ENCODE results near the gene ZNF133.

Gene ZNF133

GRCh38 chr20:18321316-18321715, 33.0 kb downstream of the ZNF133 start:
- no peak for TF ChIP-seq TEAD4 (IDR thresholded peaks at IDR 0.05)

- TF ChIP-seq EGR1 (IDR thresholded peaks at IDR 0.05) = no peak
- no peak for TF ChIP-seq FOXM1 (IDR thresholded peaks at IDR 0.05; ENCODE audit: borderline replicate concordance, low read depth)
- no peak for TF ChIP-seq TEAD4 (IDR thresholded peaks at IDR 0.05)
- TF ChIP-seq TAF1 (IDR thresholded peaks at IDR 0.05; ENCODE audit: low read depth) = no peak
- TF ChIP-seq ZBTB7A (IDR thresholded peaks at IDR 0.05; ENCODE audit: low read depth) = no peak
- no peak for TF ChIP-seq EP300 (IDR thresholded peaks at IDR 0.05; ENCODE audit: borderline replicate concordance)
- no peak for TF ChIP-seq MAX (IDR thresholded peaks at IDR 0.05)
- no peak for TF ChIP-seq CEBPB (IDR thresholded peaks at IDR 0.05)
- no peak for TF ChIP-seq TCF12 (IDR thresholded peaks at IDR 0.05; ENCODE audit: low read depth)
- no peak for TF ChIP-seq USF1 (IDR thresholded peaks at IDR 0.05)
- no peak for TF ChIP-seq REST (IDR thresholded peaks at IDR 0.05; ENCODE audit: low read depth)
- no peak for TF ChIP-seq NFIC (IDR thresholded peaks at IDR 0.05)
- no peak for TF ChIP-seq CREB1 (IDR thresholded peaks at IDR 0.05; ENCODE audit: low read depth)
- TF ChIP-seq RAD21 (IDR thresholded peaks at IDR 0.05; ENCODE audit: low read depth) = no peak
- TF ChIP-seq YY1 (IDR thresholded peaks at IDR 0.05; ENCODE audit: low read depth) = no peak
Measured at GRCh38 chr20:18321976-18322950, 33.9 kb downstream of the ZNF133 start.

GRCh38 chr20:18323705-18324104, 35.4 kb downstream of the ZNF133 start:
- no peak for TF ChIP-seq YY1 (IDR thresholded peaks at IDR 0.05; ENCODE audit: low read depth)

- no peak for TF ChIP-seq NFIC (IDR thresholded peaks at IDR 0.05)
- TF ChIP-seq REST (IDR thresholded peaks at IDR 0.05; ENCODE audit: low read depth) = no peak
- no peak for TF ChIP-seq TEAD4 (IDR thresholded peaks at IDR 0.05)
- TF ChIP-seq RAD21 (IDR thresholded peaks at IDR 0.05; ENCODE audit: low read depth) = no peak
- TF ChIP-seq MAX (IDR thresholded peaks at IDR 0.05) = no peak
Measured at GRCh38 chr20:18324596-18325089, 36.3 kb downstream of the ZNF133 start.

- TF ChIP-seq TCF12 (IDR thresholded peaks at IDR 0.05; ENCODE audit: low read depth) (no peak), MAX (IDR thresholded peaks at IDR 0.05) (no peak), REST (IDR thresholded peaks at IDR 0.05; ENCODE audit: low read depth) (no peak), EGR1 (IDR thresholded peaks at IDR 0.05) (no peak), USF1 (IDR thresholded peaks at IDR 0.05) (no peak), YY1 (IDR thresholded peaks at IDR 0.05; ENCODE audit: low read depth) (no peak), FOXM1 (IDR thresholded peaks at IDR 0.05; ENCODE audit: borderline replicate concordance, low read depth) (no peak), TEAD4 (IDR thresholded peaks at IDR 0.05) (no peak), CEBPB (IDR thresholded peaks at IDR 0.05) (no peak), ZBTB7A (IDR thresholded peaks at IDR 0.05; ENCODE audit: low read depth) (no peak)
Measured at GRCh38 chr20:18326990-18327389, 38.7 kb downstream of the ZNF133 start.
